HL-60/S4 treated with retinoic acid at 250 ng/mL for 4 days and 3 days (cell line): ENCODE measurements around the gene SLC12A8.

Source experiments
- in situ Hi-C: fragments of 300-500 bp; cut with MboI; formaldehyde crosslinking; loops from 2 replicates; pipeline ENCODE4 v1.7.0; 2022; ENCODE audit warnings: low sequenced_read_pairs

Gene SLC12A8

GRCh38 chr3:125219261-125219701 is 6.7 kb upstream of the SLC12A8 start:
- in situ Hi-C loops, result no loop called here

GRCh38 chr3:125214738-125215137 is 2.2 kb upstream of the SLC12A8 start:
- in situ Hi-C loops, result no loop called here

GRCh38 chr3:125213946-125214542 is 1.5 kb upstream of the SLC12A8 start:
- in situ Hi-C loops, result no loop called here

- in situ Hi-C loops, result no loop called here
Observed at GRCh38 chr3:125213364-125213755, 812 bp upstream of the SLC12A8 start.

- in situ Hi-C loops, result no loop called here
Observed at GRCh38 chr3:125212091-125212508, 448 bp downstream of the SLC12A8 start.

- in situ Hi-C loops, result no loop called here
Observed at GRCh38 chr3:125211523-125212090, 941 bp downstream of the SLC12A8 start.

GRCh38 chr3:125207949-125208568 is 4.5 kb downstream of the SLC12A8 start:
- in situ Hi-C loops, result no loop called here

GRCh38 chr3:125207507-125207906 is 5.0 kb downstream of the SLC12A8 start:
- in situ Hi-C loops, result no loop called here

GRCh38 chr3:125206934-125207333 is 5.6 kb downstream of the SLC12A8 start:
- in situ Hi-C loops, result no loop called here

GRCh38 chr3:125203731-125204130 is 8.8 kb downstream of the SLC12A8 start:
- in situ Hi-C loops, result no loop called here

GRCh38 chr3:125202197-125202596 is 10.4 kb downstream of the SLC12A8 start:
- in situ Hi-C loops, result no loop called here

- in situ Hi-C loops, result no loop called here
Observed at GRCh38 chr3:125200731-125201139, 11.8 kb downstream of the SLC12A8 start.

- in situ Hi-C loops, result no loop called here
Observed at GRCh38 chr3:125194849-125195601, 17.5 kb downstream of the SLC12A8 start.

- in situ Hi-C loops, result no loop called here
Observed at GRCh38 chr3:125194061-125194848, 18.3 kb downstream of the SLC12A8 start.

- in situ Hi-C loops, result no loop called here
Observed at GRCh38 chr3:125192190-125193035, 20.1 kb downstream of the SLC12A8 start.

- in situ Hi-C loops, result no loop called here
Observed at GRCh38 chr3:125191730-125192129, 20.8 kb downstream of the SLC12A8 start.

GRCh38 chr3:125191256-125191655 is 21.3 kb downstream of the SLC12A8 start:
- in situ Hi-C loops, result no loop called here

GRCh38 chr3:125190786-125191185 is 21.8 kb downstream of the SLC12A8 start:
- in situ Hi-C loops, result no loop called here

- in situ Hi-C loops, result no loop called here
Observed at GRCh38 chr3:125189378-125190165, 23.0 kb downstream of the SLC12A8 start.
